GM23338 (cell line): ENCODE measurements around the gene TMTC2. TPM values are rescaled to one million over a fixed set of nuclear protein-coding genes. Genes with fewer than 3 reads are reported as not detected.

Experiments used
- ATAC-seq: fragments of 200-7000 bp; cut with Tn5 transposase; 3 replicates; pipeline ENCODE4 v1.9.1; 2020
- DNase-seq: peaks from one replicate; pipeline ENCODE4 v3.0.0-alpha.2; 2015; ENCODE audit warnings: low spot score
- H2AFZ ChIP-seq: fragments of 200-600 bp; sonication (generic); 2 replicates; pipeline ENCODE4 v1.8.0; 2016; ENCODE audit warnings: antibody characterized with exemption, mild to moderate bottlenecking, moderate library complexity
- H3F3A ChIP-seq: fragments of 200-600 bp; sonication (generic); replicated peaks from 2 replicates; pipeline ENCODE4 v1.8.0; 2017; ENCODE audit warnings: antibody characterized with exemption, mixed run types, low read depth
- H3K27ac ChIP-seq: fragments of 200-600 bp; sonication (generic); 2 replicates; pipeline ENCODE4 v1.6.1; 2016; ENCODE audit warnings: low read depth
- H3K27me3 ChIP-seq: fragments of 200-600 bp; sonication (generic); 2 replicates; pipeline ENCODE4 v1.8.0; 2016; ENCODE audit warnings: mild to moderate bottlenecking, mixed run types, moderate library complexity; ENCODE audit not compliant: insufficient read depth
- H3K36me3 ChIP-seq: fragments of 200-600 bp; sonication (generic); 2 replicates; pipeline ENCODE4 v1.8.0; 2016; ENCODE audit warnings: mild to moderate bottlenecking; ENCODE audit not compliant: insufficient read depth
- H3K4me1 ChIP-seq: fragments of 200-600 bp; sonication (generic); 2 replicates; pipeline ENCODE4 v1.8.0; 2016; ENCODE audit warnings: mild to moderate bottlenecking, moderate library complexity; ENCODE audit not compliant: insufficient read depth
- H3K4me2 ChIP-seq: fragments of 200-600 bp; sonication (generic); 2 replicates; pipeline ENCODE4 v1.7.1; 2017; ENCODE audit warnings: mixed run types
- H3K4me3 ChIP-seq: fragments of 200-600 bp; sonication (generic); 2 replicates; pipeline ENCODE4 v1.6.1; 2016; ENCODE audit warnings: mixed run types
- H3K79me2 ChIP-seq: fragments of 200-600 bp; sonication (generic); replicated peaks from 2 replicates; pipeline ENCODE4 v1.8.0; 2017; ENCODE audit warnings: mild to moderate bottlenecking; ENCODE audit not compliant: insufficient read depth
- H3K9me2 ChIP-seq: fragments of 200-600 bp; sonication (generic); 2 replicates; pipeline ENCODE4 v1.8.0; 2017; ENCODE audit not compliant: insufficient read depth
- H4K20me1 ChIP-seq: fragments of 200-600 bp; sonication (generic); replicated peaks from 2 replicates; pipeline ENCODE4 v1.8.0; 2017; ENCODE audit warnings: mild to moderate bottlenecking; ENCODE audit not compliant: insufficient read depth
- H3K27ac Mint-ChIP-seq: 2 replicates; pipeline ENCODE4 v1.8.0; 2020; ENCODE audit warnings: inconsistent platforms, mild to moderate bottlenecking, moderate library complexity, mixed read lengths
- H3K27me3 Mint-ChIP-seq: 3 replicates; pipeline ENCODE4 v1.8.0; 2022; ENCODE audit warnings: low read depth, mild to moderate bottlenecking, moderate library complexity, mixed read lengths, inconsistent platforms; ENCODE audit not compliant: insufficient read depth, poor library complexity
- H3K36me3 Mint-ChIP-seq: 3 replicates; pipeline ENCODE4 v1.8.0; 2021; ENCODE audit warnings: low read depth, mild to moderate bottlenecking, inconsistent platforms, moderate library complexity, mixed read lengths
- H3K4me1 Mint-ChIP-seq: 3 replicates; pipeline ENCODE4 v1.8.0; 2020; ENCODE audit warnings: mild to moderate bottlenecking, inconsistent platforms, mixed read lengths
- H3K4me3 Mint-ChIP-seq: 3 replicates; pipeline ENCODE4 v1.8.0; 2021; ENCODE audit warnings: moderate library complexity, mild to moderate bottlenecking, inconsistent platforms, mixed read lengths
- H3K9me3 Mint-ChIP-seq: 3 replicates; pipeline ENCODE4 v1.8.0; 2020; ENCODE audit warnings: moderate library complexity, mild to moderate bottlenecking, inconsistent platforms, mixed read lengths
- CREB1 ChIP-seq: fragments of 250-450 bp; sonication (Bioruptor Pico); IDR thresholded peaks from 2 replicates; pipeline ENCODE4 v1.5.0; 2020; ENCODE audit warnings: low read depth, mild to moderate bottlenecking, moderate library complexity
- EZH2 ChIP-seq: fragments of 200-600 bp; sonication (generic); IDR thresholded peaks from one replicate; pipeline ENCODE4 v1.8.0; 2017; ENCODE audit warnings: antibody characterized with exemption, mild to moderate bottlenecking, low read depth; ENCODE audit not compliant: unreplicated experiment
- EZH2phosphoT487 ChIP-seq: fragments of 200-600 bp; sonication (generic); IDR thresholded peaks from one replicate; pipeline ENCODE4 v1.8.1; 2018; ENCODE audit warnings: antibody characterized with exemption; ENCODE audit not compliant: unreplicated experiment
- JUNB ChIP-seq: IDR thresholded peaks from one replicate; pipeline ENCODE4 v1.6.1; 2016; ENCODE audit warnings: antibody characterized with exemption; ENCODE audit not compliant: unreplicated experiment
- NANOG ChIP-seq: IDR thresholded peaks from 2 replicates; pipeline ENCODE4 v1.6.1; 2016; ENCODE audit warnings: antibody characterized with exemption, borderline replicate concordance
- POLR2AphosphoS5 ChIP-seq: IDR thresholded peaks from 2 replicates; pipeline ENCODE4 v1.6.1; 2016; ENCODE audit warnings: antibody characterized with exemption, low read depth
- ZNF114 ChIP-seq: fragments of 250-450 bp; sonication (Bioruptor Pico); IDR thresholded peaks from 2 replicates; pipeline ENCODE4 v1.5.0; 2020; ENCODE audit warnings: mild to moderate bottlenecking, moderate library complexity
- ZNF331 ChIP-seq: fragments of 250-450 bp; sonication (Bioruptor Pico); IDR thresholded peaks from 2 replicates; pipeline ENCODE4 v1.5.0; 2020; ENCODE audit warnings: low read depth, mild to moderate bottlenecking, moderate library complexity
- polyA plus RNA-seq: library from polyadenylated mRNA; unstranded; fragments of >200 nt; fragmentation: Nextera tagmentation; extraction: Ambion mirVana; gene quantifications from 2 replicates; pipeline ENCODE4 v1.2.1, GENCODE V29; 2016
- total RNA-seq: library from RNA; depleted of rRNA; stranded (reverse); fragments of >200 nt; shearing (Covaris generic); gene quantifications from 2 replicates; pipeline ENCODE4 v1.2.3, GENCODE V29; 2014
- TF ChIP-seq, protein P1 (sequence below), 2 experiments: fragments of 200-600 bp in 1 of 2; sonication (generic) in 1 of 2; conservative IDR thresholded peaks; 2 replicates each; pipeline versions ENCODE4 v1.5.1 to v1.6.1; 2016 to 2017; ENCODE audit warnings: antibody characterized with exemption in 2 of 2, low read depth in 2 of 2, mild to moderate bottlenecking in 2 of 2, moderate library complexity in 1 of 2
- TF ChIP-seq, protein P2 (sequence below): IDR thresholded peaks from 2 replicates; pipeline ENCODE4 v1.6.1; 2016; ENCODE audit warnings: antibody characterized with exemption
- TF ChIP-seq, protein P3 (sequence below): fragments of 250-450 bp; sonication (Bioruptor Pico); IDR thresholded peaks from 2 replicates; pipeline ENCODE4 v1.5.0; 2020; ENCODE audit warnings: mild to moderate bottlenecking, moderate library complexity
- TF ChIP-seq, protein P4 (sequence below): IDR thresholded peaks from one replicate; pipeline ENCODE4 v1.6.1; 2018; ENCODE audit warnings: antibody characterized with exemption; ENCODE audit not compliant: unreplicated experiment

Gene TMTC2
- total and polyA plus RNA-seq, 2 experiments from 2014 or later, result 0.57 to 6.5 TPM

DNA sequence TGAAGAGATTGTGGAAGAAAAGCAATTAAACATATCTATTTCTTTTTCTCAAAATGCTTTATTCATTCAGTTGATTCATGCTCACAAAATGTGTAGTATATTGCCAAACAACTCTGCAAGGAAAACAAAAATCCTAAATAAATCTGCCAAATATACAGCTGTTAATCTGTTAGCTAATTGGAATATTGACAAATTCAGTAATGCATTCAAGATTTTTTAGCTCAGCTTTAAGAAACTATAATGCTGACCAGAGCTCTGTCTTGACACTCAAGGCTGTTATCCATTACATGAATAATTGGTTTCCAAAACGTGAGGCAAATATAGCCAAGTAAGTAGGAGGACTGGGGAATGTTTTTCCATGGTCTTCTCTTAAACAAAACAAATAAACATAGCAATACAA, 146.8 kb downstream of the TMTC2 start:
- no peak for TF ChIP-seq NANOG
- TF ChIP-seq, protein P1, sequence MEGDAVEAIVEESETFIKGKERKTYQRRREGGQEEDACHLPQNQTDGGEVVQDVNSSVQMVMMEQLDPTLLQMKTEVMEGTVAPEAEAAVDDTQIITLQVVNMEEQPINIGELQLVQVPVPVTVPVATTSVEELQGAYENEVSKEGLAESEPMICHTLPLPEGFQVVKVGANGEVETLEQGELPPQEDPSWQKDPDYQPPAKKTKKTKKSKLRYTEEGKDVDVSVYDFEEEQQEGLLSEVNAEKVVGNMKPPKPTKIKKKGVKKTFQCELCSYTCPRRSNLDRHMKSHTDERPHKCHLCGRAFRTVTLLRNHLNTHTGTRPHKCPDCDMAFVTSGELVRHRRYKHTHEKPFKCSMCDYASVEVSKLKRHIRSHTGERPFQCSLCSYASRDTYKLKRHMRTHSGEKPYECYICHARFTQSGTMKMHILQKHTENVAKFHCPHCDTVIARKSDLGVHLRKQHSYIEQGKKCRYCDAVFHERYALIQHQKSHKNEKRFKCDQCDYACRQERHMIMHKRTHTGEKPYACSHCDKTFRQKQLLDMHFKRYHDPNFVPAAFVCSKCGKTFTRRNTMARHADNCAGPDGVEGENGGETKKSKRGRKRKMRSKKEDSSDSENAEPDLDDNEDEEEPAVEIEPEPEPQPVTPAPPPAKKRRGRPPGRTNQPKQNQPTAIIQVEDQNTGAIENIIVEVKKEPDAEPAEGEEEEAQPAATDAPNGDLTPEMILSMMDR (conservative IDR thresholded peaks at IDR 0.05; ENCODE audit: low read depth in 2 of 2), result no peak
- no peak for TF ChIP-seq JUNB
- TF ChIP-seq, protein P2, sequence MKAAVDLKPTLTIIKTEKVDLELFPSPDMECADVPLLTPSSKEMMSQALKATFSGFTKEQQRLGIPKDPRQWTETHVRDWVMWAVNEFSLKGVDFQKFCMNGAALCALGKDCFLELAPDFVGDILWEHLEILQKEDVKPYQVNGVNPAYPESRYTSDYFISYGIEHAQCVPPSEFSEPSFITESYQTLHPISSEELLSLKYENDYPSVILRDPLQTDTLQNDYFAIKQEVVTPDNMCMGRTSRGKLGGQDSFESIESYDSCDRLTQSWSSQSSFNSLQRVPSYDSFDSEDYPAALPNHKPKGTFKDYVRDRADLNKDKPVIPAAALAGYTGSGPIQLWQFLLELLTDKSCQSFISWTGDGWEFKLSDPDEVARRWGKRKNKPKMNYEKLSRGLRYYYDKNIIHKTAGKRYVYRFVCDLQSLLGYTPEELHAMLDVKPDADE, result no peak
- TF ChIP-seq POLR2AphosphoS5, result no peak
- TF ChIP-seq EZH2phosphoT487, result no peak
- TF ChIP-seq, protein P3, sequence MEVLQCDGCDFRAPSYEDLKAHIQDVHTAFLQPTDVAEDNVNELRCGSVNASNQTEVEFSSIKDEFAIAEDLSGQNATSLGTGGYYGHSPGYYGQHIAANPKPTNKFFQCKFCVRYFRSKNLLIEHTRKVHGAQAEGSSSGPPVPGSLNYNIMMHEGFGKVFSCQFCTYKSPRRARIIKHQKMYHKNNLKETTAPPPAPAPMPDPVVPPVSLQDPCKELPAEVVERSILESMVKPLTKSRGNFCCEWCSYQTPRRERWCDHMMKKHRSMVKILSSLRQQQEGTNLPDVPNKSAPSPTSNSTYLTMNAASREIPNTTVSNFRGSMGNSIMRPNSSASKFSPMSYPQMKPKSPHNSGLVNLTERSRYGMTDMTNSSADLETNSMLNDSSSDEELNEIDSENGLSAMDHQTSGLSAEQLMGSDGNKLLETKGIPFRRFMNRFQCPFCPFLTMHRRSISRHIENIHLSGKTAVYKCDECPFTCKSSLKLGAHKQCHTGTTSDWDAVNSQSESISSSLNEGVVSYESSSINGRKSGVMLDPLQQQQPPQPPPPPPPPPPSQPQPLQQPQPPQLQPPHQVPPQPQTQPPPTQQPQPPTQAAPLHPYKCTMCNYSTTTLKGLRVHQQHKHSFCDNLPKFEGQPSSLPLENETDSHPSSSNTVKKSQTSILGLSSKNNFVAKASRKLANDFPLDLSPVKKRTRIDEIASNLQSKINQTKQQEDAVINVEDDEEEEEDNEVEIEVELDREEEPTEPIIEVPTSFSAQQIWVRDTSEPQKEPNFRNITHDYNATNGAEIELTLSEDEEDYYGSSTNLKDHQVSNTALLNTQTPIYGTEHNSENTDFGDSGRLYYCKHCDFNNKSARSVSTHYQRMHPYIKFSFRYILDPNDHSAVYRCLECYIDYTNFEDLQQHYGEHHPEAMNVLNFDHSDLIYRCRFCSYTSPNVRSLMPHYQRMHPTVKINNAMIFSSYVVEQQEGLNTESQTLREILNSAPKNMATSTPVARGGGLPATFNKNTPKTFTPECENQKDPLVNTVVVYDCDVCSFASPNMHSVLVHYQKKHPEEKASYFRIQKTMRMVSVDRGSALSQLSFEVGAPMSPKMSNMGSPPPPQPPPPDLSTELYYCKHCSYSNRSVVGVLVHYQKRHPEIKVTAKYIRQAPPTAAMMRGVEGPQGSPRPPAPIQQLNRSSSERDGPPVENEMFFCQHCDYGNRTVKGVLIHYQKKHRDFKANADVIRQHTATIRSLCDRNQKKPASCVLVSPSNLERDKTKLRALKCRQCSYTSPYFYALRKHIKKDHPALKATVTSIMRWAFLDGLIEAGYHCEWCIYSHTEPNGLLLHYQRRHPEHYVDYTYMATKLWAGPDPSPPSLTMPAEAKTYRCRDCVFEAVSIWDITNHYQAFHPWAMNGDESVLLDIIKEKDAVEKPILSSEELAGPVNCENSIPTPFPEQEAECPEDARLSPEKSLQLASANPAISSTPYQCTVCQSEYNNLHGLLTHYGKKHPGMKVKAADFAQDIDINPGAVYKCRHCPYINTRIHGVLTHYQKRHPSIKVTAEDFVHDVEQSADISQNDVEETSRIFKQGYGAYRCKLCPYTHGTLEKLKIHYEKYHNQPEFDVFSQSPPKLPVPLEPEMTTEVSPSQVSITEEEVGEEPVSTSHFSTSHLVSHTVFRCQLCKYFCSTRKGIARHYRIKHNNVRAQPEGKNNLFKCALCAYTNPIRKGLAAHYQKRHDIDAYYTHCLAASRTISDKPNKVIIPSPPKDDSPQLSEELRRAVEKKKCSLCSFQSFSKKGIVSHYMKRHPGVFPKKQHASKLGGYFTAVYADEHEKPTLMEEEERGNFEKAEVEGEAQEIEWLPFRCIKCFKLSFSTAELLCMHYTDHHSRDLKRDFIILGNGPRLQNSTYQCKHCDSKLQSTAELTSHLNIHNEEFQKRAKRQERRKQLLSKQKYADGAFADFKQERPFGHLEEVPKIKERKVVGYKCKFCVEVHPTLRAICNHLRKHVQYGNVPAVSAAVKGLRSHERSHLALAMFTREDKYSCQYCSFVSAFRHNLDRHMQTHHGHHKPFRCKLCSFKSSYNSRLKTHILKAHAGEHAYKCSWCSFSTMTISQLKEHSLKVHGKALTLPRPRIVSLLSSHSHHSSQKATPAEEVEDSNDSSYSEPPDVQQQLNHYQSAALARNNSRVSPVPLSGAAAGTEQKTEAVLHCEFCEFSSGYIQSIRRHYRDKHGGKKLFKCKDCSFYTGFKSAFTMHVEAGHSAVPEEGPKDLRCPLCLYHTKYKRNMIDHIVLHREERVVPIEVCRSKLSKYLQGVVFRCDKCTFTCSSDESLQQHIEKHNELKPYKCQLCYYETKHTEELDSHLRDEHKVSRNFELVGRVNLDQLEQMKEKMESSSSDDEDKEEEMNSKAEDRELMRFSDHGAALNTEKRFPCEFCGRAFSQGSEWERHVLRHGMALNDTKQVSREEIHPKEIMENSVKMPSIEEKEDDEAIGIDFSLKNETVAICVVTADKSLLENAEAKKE (CRISPR knock-in tag), result no peak
- no peak for TF ChIP-seq ZNF114 (CRISPR knock-in tag)
- no peak for TF ChIP-seq CREB1 (CRISPR knock-in tag)
- no peak for TF ChIP-seq EZH2
- TF ChIP-seq, protein P4, sequence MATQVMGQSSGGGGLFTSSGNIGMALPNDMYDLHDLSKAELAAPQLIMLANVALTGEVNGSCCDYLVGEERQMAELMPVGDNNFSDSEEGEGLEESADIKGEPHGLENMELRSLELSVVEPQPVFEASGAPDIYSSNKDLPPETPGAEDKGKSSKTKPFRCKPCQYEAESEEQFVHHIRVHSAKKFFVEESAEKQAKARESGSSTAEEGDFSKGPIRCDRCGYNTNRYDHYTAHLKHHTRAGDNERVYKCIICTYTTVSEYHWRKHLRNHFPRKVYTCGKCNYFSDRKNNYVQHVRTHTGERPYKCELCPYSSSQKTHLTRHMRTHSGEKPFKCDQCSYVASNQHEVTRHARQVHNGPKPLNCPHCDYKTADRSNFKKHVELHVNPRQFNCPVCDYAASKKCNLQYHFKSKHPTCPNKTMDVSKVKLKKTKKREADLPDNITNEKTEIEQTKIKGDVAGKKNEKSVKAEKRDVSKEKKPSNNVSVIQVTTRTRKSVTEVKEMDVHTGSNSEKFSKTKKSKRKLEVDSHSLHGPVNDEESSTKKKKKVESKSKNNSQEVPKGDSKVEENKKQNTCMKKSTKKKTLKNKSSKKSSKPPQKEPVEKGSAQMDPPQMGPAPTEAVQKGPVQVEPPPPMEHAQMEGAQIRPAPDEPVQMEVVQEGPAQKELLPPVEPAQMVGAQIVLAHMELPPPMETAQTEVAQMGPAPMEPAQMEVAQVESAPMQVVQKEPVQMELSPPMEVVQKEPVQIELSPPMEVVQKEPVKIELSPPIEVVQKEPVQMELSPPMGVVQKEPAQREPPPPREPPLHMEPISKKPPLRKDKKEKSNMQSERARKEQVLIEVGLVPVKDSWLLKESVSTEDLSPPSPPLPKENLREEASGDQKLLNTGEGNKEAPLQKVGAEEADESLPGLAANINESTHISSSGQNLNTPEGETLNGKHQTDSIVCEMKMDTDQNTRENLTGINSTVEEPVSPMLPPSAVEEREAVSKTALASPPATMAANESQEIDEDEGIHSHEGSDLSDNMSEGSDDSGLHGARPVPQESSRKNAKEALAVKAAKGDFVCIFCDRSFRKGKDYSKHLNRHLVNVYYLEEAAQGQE, result no peak
- no peak for TF ChIP-seq ZNF331
- no peaks in the 10 kb centered on the region for H3K79me2 ChIP-seq
- no peaks in the 10 kb centered on the region for H3K36me3 Mint-ChIP-seq
- no peaks in the 10 kb centered on the region for H3K27me3 Mint-ChIP-seq
- peaks cover 15% of the 10 kb centered on the region for H3K4me1 Mint-ChIP-seq
- no peaks in the 10 kb centered on the region for H3K9me2 ChIP-seq
- DNase-seq, result no peak
- no peak for ATAC-seq
- H3K9me3 Mint-ChIP-seq, result no peaks in the 10 kb centered on the region
- H3K36me3 ChIP-seq, result no peaks in the 10 kb centered on the region
- H2AFZ ChIP-seq, result no peak overlapping the region
- no peak overlapping the region for H3K27ac Mint-ChIP-seq
- H3F3A ChIP-seq, result no peaks in the 10 kb centered on the region
- H3K4me3 Mint-ChIP-seq, result no peak overlapping the region
- H3K4me2 ChIP-seq, result no peak overlapping the region
- H3K27ac ChIP-seq, result no peak overlapping the region
- peaks cover 5% of the 10 kb centered on the region; the same call in 1 of the 2 replicates for H3K4me1 ChIP-seq
- no peaks in the 10 kb centered on the region for H4K20me1 ChIP-seq
- H3K27me3 ChIP-seq, result no peaks in the 10 kb centered on the region
- no peak overlapping the region for H3K4me3 ChIP-seq
